Measurements from ENCODE around the gene LRTM1.

LRTM1 gene

DNA sequence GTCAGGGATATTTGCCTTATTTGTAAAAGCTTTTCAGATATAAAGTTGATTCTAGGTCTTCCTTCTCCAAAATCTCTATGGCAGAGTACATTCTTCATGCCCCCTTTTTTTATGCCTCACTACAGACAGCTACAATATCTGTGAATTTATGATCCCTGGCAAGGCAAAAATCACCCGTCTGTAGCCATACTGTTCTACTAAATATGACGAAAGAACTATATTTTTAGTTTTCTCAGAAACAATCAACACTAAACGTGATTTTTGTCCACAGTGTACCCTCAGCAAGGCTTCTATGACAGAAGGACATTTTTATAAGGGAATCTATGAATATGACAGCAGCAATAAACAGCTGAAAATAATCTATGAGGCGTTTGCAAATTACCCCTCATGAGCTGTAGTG is 12.7 kb downstream of the LRTM1 start:
- no peaks in the 10 kb centered on the region for H3K9me3 ChIP-seq (ENCODE audit: low read length)
- TF ChIP-seq, protein P1, sequence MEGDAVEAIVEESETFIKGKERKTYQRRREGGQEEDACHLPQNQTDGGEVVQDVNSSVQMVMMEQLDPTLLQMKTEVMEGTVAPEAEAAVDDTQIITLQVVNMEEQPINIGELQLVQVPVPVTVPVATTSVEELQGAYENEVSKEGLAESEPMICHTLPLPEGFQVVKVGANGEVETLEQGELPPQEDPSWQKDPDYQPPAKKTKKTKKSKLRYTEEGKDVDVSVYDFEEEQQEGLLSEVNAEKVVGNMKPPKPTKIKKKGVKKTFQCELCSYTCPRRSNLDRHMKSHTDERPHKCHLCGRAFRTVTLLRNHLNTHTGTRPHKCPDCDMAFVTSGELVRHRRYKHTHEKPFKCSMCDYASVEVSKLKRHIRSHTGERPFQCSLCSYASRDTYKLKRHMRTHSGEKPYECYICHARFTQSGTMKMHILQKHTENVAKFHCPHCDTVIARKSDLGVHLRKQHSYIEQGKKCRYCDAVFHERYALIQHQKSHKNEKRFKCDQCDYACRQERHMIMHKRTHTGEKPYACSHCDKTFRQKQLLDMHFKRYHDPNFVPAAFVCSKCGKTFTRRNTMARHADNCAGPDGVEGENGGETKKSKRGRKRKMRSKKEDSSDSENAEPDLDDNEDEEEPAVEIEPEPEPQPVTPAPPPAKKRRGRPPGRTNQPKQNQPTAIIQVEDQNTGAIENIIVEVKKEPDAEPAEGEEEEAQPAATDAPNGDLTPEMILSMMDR (IDR thresholded peaks at IDR 0.05; ENCODE audit: low read length): no peak
- no peak for TF ChIP-seq EZH2 (IDR thresholded peaks at IDR 0.05; ENCODE audit: borderline replicate concordance, low read length)
- no peak overlapping the region for H3K27ac ChIP-seq (ENCODE audit: low read depth, low read length, poor library complexity, severe bottlenecking)
- no peaks in the 10 kb centered on the region for H3K27me3 ChIP-seq (ENCODE audit: insufficient read depth, low read length)
- H3K4me1 ChIP-seq (ENCODE audit: insufficient read depth, low read length, severe bottlenecking): no peaks in the 10 kb centered on the region
- no peaks in the 10 kb centered on the region for H3K79me2 ChIP-seq (ENCODE audit: insufficient read depth, low read length)
- H3K9me2 ChIP-seq (ENCODE audit: low read depth, low read length): no peaks in the 10 kb centered on the region
- H3K9ac ChIP-seq (ENCODE audit: low read length): no peak overlapping the region
- H3F3A ChIP-seq (ENCODE audit: insufficient read depth, low read length): no peaks in the 10 kb centered on the region
- no peaks in the 10 kb centered on the region for H3K36me3 ChIP-seq (ENCODE audit: insufficient read depth, low read length)
- H3K4me2 ChIP-seq (ENCODE audit: low read length): no peak overlapping the region
- no peak overlapping the region for H2AFZ ChIP-seq (ENCODE audit: low read length)
- H3K4me3 ChIP-seq (ENCODE audit: low read depth, low read length, poor library complexity, severe bottlenecking): no peak overlapping the region
- H4K20me1 ChIP-seq (ENCODE audit: insufficient read depth, low read length): no peaks in the 10 kb centered on the region

DNA sequence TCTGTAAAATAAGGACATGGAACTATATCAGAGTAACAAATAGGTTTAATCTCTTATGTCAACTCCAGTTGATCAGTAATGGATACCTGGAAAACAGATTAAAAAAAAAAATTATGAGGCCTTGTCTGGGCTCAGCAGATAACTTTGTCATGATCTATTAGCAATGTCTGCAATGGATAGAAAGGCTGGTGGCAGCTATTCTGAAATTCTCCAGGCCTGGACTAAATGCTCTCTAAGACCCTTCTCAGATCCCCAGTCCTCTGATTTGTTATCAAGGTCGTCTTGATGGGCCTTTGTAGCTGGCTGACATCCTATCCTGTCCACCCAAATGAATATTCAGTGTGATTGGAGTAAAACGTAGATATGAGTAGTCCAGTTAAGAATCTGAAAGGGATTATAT is 13.7 kb downstream of the LRTM1 start:
- Histone ChIP-seq H2AFZ (ENCODE audit: low read length) (no peak overlapping the region), H3K9me3 (ENCODE audit: low read length) (no peaks in the 10 kb centered on the region), H3K4me2 (ENCODE audit: low read length) (no peak overlapping the region), H3K27me3 (ENCODE audit: insufficient read depth, low read length) (no peaks in the 10 kb centered on the region), H3K27ac (ENCODE audit: low read depth, low read length, poor library complexity, severe bottlenecking) (no peak overlapping the region), H3K36me3 (ENCODE audit: insufficient read depth, low read length) (no peaks in the 10 kb centered on the region), H3F3A (ENCODE audit: insufficient read depth, low read length) (no peaks in the 10 kb centered on the region), H4K20me1 (ENCODE audit: insufficient read depth, low read length) (no peaks in the 10 kb centered on the region), H3K79me2 (ENCODE audit: insufficient read depth, low read length) (no peaks in the 10 kb centered on the region), H3K4me1 (ENCODE audit: insufficient read depth, low read length, severe bottlenecking) (no peaks in the 10 kb centered on the region), H3K9me2 (ENCODE audit: low read depth, low read length) (no peaks in the 10 kb centered on the region), H3K4me3 (ENCODE audit: low read depth, low read length, poor library complexity, severe bottlenecking) (no peak overlapping the region), H3K9ac (ENCODE audit: low read length) (no peak overlapping the region)
- TF ChIP-seq EZH2 (IDR thresholded peaks at IDR 0.05; ENCODE audit: borderline replicate concordance, low read length): no peak
- TF ChIP-seq, protein P1 (IDR thresholded peaks at IDR 0.05; ENCODE audit: low read length): no peak

DNA sequence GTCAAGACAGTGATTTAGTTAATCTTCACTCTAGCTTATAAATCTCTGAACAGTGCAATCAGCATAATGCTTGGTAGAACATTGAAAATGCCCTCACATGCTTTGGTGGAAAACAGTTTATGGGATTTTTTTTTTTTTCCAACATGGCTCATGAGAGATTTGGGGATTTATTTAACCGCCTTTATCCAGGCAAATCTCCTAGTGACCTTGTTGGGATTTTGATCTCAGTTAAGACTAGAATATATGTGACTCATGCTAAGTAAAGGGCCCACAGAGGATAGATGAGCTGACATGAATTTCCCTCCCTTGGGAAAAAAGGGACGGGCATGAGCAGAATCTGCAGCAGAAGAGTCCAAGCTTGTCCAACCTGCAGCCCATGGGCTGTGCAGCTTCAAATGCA is 18.7 kb downstream of the LRTM1 start:
- no peaks in the 10 kb centered on the region for H3K9me3 ChIP-seq (ENCODE audit: low read length)
- no peak overlapping the region for H3K27ac ChIP-seq (ENCODE audit: low read depth, low read length, poor library complexity, severe bottlenecking)
- no peak overlapping the region for H3K4me3 ChIP-seq (ENCODE audit: low read depth, low read length, poor library complexity, severe bottlenecking)
- no peaks in the 10 kb centered on the region for H3F3A ChIP-seq (ENCODE audit: insufficient read depth, low read length)
- no peaks in the 10 kb centered on the region for H3K36me3 ChIP-seq (ENCODE audit: insufficient read depth, low read length)
- no peaks in the 10 kb centered on the region for H3K4me1 ChIP-seq (ENCODE audit: insufficient read depth, low read length, severe bottlenecking)
- no peaks in the 10 kb centered on the region for H3K79me2 ChIP-seq (ENCODE audit: insufficient read depth, low read length)
- no peaks in the 10 kb centered on the region for H4K20me1 ChIP-seq (ENCODE audit: insufficient read depth, low read length)
- H3K4me2 ChIP-seq (ENCODE audit: low read length): no peak overlapping the region
- H3K27me3 ChIP-seq (ENCODE audit: insufficient read depth, low read length): no peaks in the 10 kb centered on the region
- no peak overlapping the region for H3K9ac ChIP-seq (ENCODE audit: low read length)
- H2AFZ ChIP-seq (ENCODE audit: low read length): no peak overlapping the region
- H3K9me2 ChIP-seq (ENCODE audit: low read depth, low read length): no peaks in the 10 kb centered on the region
- no peak for TF ChIP-seq EZH2 (IDR thresholded peaks at IDR 0.05; ENCODE audit: borderline replicate concordance, low read length)

DNA sequence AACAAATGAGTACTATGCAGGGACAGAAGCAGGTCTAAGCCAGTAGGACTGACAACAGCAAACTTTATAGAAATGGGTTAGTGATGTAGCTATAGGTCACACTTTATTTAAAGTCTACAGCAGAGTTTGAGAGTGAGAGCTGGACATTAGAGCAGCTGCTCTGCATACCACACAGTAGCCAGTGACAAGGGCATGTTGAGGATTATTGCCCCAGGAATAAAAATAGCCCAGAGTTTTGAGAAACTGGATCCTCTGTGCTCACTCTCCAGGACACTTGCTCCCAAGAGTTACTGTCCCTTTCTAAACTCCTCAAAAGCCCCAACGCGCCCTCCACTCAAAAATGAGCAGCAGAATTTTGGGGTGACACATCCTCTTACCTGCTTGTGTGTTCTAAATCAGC is 21.1 kb downstream of the LRTM1 start:
- TF ChIP-seq, protein P1 (IDR thresholded peaks at IDR 0.05; ENCODE audit: low read length): no peak
- TF ChIP-seq EZH2 (IDR thresholded peaks at IDR 0.05; ENCODE audit: borderline replicate concordance, low read length): no peak
- Histone ChIP-seq H3K4me2 (ENCODE audit: low read length) (no peak overlapping the region), H2AFZ (ENCODE audit: low read length) (no peak overlapping the region), H3K79me2 (ENCODE audit: insufficient read depth, low read length) (no peaks in the 10 kb centered on the region), H4K20me1 (ENCODE audit: insufficient read depth, low read length) (no peaks in the 10 kb centered on the region), H3K27ac (ENCODE audit: low read depth, low read length, poor library complexity, severe bottlenecking) (no peak overlapping the region), H3K36me3 (ENCODE audit: insufficient read depth, low read length) (no peaks in the 10 kb centered on the region), H3K4me1 (ENCODE audit: insufficient read depth, low read length, severe bottlenecking) (no peaks in the 10 kb centered on the region), H3K4me3 (ENCODE audit: low read depth, low read length, poor library complexity, severe bottlenecking) (no peak overlapping the region), H3K9me2 (ENCODE audit: low read depth, low read length) (no peaks in the 10 kb centered on the region), H3K9me3 (ENCODE audit: low read length) (no peaks in the 10 kb centered on the region), H3K9ac (ENCODE audit: low read length) (no peak overlapping the region), H3F3A (ENCODE audit: insufficient read depth, low read length) (no peaks in the 10 kb centered on the region), H3K27me3 (ENCODE audit: insufficient read depth, low read length) (no peaks in the 10 kb centered on the region)
